Endodermal cell (in vitro differentiated cells): ENCODE data around the gene DDC. TPM values are rescaled to one million over a fixed set of nuclear protein-coding genes. Genes with fewer than 3 reads are reported as not detected.

ENCODE experiments used
- DNase-seq: peaks from one replicate; pipeline ENCODE4 v3.0.0-alpha.2; 2017
- H3K27ac ChIP-seq: 2 replicates; pipeline ENCODE4 v1.5.1; 2013; ENCODE audit warnings: mild to moderate bottlenecking, low read depth, low read length, moderate library complexity
- H3K27me3 ChIP-seq: 2 replicates; pipeline ENCODE4 v1.6.1; 2013; ENCODE audit warnings: mild to moderate bottlenecking, low read length, moderate library complexity; ENCODE audit not compliant: insufficient read depth, control insufficient read depth, poor library complexity, severe bottlenecking
- H3K36me3 ChIP-seq: 2 replicates; pipeline ENCODE4 v1.7.0; 2013; ENCODE audit warnings: mild to moderate bottlenecking, low read length, moderate library complexity; ENCODE audit not compliant: control insufficient read depth, insufficient read depth
- H3K4me1 ChIP-seq: one replicate; pipeline ENCODE4 v1.7.0; 2013; ENCODE audit warnings: low read length; ENCODE audit not compliant: control insufficient read depth, insufficient read depth
- H3K4me3 ChIP-seq: 2 replicates; pipeline ENCODE4 v1.5.1; 2013; ENCODE audit warnings: mild to moderate bottlenecking, low read length, moderate library complexity
- H3K9ac ChIP-seq: 2 replicates; pipeline ENCODE4 v1.6.1; 2013; ENCODE audit warnings: mild to moderate bottlenecking, low read length, moderate library complexity; ENCODE audit not compliant: poor library complexity, severe bottlenecking; ENCODE audit errors: extremely low read depth
- H3K9me3 ChIP-seq: 2 replicates; pipeline ENCODE4 v1.6.1; 2013; ENCODE audit warnings: mild to moderate bottlenecking, low read length, moderate library complexity; ENCODE audit not compliant: control insufficient read depth
- H3K27ac Mint-ChIP-seq: 2 replicates; pipeline ENCODE4 v1.8.0; 2020; ENCODE audit warnings: mixed read lengths
- H3K27me3 Mint-ChIP-seq: 2 replicates; pipeline ENCODE4 v1.8.0; 2021; ENCODE audit warnings: mild to moderate bottlenecking, mixed read lengths; ENCODE audit not compliant: insufficient read depth
- H3K36me3 Mint-ChIP-seq: 2 replicates; pipeline ENCODE4 v1.8.0; 2020; ENCODE audit warnings: low read depth, mixed read lengths
- H3K4me1 Mint-ChIP-seq: 2 replicates; pipeline ENCODE4 v1.8.0; 2020; ENCODE audit warnings: mixed read lengths
- H3K4me3 Mint-ChIP-seq: 2 replicates; pipeline ENCODE4 v1.8.0; 2020; ENCODE audit warnings: mild to moderate bottlenecking, moderate library complexity, mixed read lengths
- H3K9me3 Mint-ChIP-seq: 2 replicates; pipeline ENCODE4 v1.8.0; 2020; ENCODE audit warnings: mild to moderate bottlenecking, mixed read lengths
- WGBS, 2 experiments: methylation state at CpG; one replicate each; pipeline versions ENCODE4 v1.1.5 to v1.1.7; 2013; ENCODE audit warnings: missing lambda C conversion rate in 2 of 2, mixed read lengths in 1 of 2; ENCODE audit not compliant: insufficient coverage in 1 of 2, insufficient read length in 1 of 2; 5-methylcytosine and 5-hydroxymethylcytosine counted together
- total RNA-seq, 2 donors: library from RNA; stranded (reverse); fragmentation: NEBNext Ultra II Directional in 1 of 2; extraction: Animal tissue kit (Norgen Biotek cat#: 25700) in 1 of 2; gene quantifications; 2 replicates in 1 of 2; 3 replicates in 1 of 2; pipeline ENCODE4 v1.2.1, GENCODE V29; 2021
- TF ChIP-seq, protein P1 (sequence below): fragments of 200-600 bp; sonication (generic); conservative IDR thresholded peaks from 2 replicates; pipeline ENCODE4 v1.5.0; 2021; ENCODE audit warnings: antibody characterized with exemption, mild to moderate bottlenecking

DDC gene
- total RNA-seq, 2 donors from 2014 or later: 1.1 TPM

DNA sequence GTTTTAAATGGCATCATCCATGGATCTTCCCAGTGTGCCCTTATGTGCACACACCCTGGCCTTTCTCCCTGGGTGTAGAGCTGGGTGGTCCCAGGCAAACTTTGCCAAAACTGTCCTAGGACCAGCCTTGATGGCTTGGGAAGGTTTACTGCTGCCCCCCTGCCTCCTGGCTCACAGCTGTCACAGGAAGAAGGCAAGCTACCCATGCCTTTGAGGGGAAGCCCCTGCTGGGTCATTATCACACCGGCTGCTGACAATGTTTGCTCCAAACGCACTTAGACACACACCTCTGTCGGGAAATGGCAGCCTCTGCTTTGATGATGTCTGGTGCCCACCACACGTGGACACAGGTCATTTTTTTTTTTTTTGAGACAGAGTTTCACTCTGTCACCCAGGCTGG is 89.9 kb downstream of the DDC start:
- Mint-ChIP-seq H3K27ac (no peak overlapping the region), H3K4me1 (peaks cover 31% of the 10 kb centered on the region), H3K36me3 (no peaks in the 10 kb centered on the region), H3K4me3 (no peak overlapping the region), H3K27me3 (peaks cover 15% of the 10 kb centered on the region), H3K9me3 (no peaks in the 10 kb centered on the region)
- Histone ChIP-seq H3K9me3 (no peaks in the 10 kb centered on the region), H3K27me3 (no peaks in the 10 kb centered on the region), H3K9ac (no peak overlapping the region), H3K36me3 (no peaks in the 10 kb centered on the region), H3K4me1 (peaks cover 7% of the 10 kb centered on the region), H3K4me3 (no peak overlapping the region), H3K27ac (no peak overlapping the region)
- peak; percentile 66 for DNase-seq
- TF ChIP-seq, protein P1, sequence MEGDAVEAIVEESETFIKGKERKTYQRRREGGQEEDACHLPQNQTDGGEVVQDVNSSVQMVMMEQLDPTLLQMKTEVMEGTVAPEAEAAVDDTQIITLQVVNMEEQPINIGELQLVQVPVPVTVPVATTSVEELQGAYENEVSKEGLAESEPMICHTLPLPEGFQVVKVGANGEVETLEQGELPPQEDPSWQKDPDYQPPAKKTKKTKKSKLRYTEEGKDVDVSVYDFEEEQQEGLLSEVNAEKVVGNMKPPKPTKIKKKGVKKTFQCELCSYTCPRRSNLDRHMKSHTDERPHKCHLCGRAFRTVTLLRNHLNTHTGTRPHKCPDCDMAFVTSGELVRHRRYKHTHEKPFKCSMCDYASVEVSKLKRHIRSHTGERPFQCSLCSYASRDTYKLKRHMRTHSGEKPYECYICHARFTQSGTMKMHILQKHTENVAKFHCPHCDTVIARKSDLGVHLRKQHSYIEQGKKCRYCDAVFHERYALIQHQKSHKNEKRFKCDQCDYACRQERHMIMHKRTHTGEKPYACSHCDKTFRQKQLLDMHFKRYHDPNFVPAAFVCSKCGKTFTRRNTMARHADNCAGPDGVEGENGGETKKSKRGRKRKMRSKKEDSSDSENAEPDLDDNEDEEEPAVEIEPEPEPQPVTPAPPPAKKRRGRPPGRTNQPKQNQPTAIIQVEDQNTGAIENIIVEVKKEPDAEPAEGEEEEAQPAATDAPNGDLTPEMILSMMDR: no peak
- WGBS, 2 experiments: 22 to 51% methylated on average over 4 of the region's 4 CpGs

DNA sequence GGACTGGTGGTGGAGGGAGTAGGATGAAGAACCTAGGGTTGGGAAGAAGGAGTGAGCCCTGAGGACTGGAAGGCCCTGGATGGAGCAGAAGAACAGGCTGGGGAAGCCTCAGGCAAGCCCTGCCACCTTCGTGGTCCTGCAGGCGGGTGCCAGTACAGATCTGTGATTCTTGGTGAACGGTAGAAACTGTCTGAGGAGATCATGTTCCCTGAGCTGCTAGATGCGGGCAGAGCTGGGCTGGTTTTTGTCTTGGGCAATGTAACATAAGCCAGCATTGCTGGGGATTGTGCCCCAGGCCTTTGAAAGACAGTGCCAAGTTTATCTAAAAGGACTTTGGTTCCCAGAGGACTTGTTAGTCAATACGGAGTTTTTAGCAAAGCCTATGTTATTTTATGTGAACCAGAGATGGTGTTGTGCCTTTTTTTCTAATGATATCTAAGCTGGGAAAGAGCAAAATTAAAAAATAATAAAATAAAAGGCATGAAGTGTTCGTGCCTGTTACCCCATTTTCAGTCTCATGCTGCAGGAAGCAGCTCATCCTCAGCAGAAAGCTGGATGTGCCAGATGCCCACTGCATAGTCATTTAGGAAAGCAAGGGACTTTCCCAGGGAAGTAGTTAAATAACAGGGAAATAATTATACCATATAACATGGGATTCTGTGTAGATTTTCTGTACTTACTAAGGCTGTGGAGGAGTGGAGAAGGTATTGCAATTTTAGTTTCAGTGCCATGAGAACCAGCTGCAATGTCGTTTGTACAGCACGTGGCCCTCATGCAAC is 90.6 kb downstream of the DDC start:
- no peak overlapping the region for H3K4me3 Mint-ChIP-seq
- no peak overlapping the region for H3K27ac Mint-ChIP-seq
- no peaks in the 10 kb centered on the region for H3K36me3 Mint-ChIP-seq
- DNase-seq: no peak
- TF ChIP-seq, protein P1: no peak
- H3K9me3 Mint-ChIP-seq: no peaks in the 10 kb centered on the region
- H3K4me1 Mint-ChIP-seq: peaks cover 31% of the 10 kb centered on the region
- H3K4me3 ChIP-seq: no peak overlapping the region
- H3K9ac ChIP-seq: no peak overlapping the region
- H3K27me3 Mint-ChIP-seq: peaks cover 15% of the 10 kb centered on the region
- no peaks in the 10 kb centered on the region for H3K27me3 ChIP-seq
- no peaks in the 10 kb centered on the region for H3K9me3 ChIP-seq
- H3K36me3 ChIP-seq: no peaks in the 10 kb centered on the region
- peaks cover 5% of the 10 kb centered on the region for H3K4me1 ChIP-seq
- WGBS, 2 experiments: 77 to 79% methylated on average over 7 to 8 of the region's 8 CpGs
- H3K27ac ChIP-seq: no peak overlapping the region

DNA sequence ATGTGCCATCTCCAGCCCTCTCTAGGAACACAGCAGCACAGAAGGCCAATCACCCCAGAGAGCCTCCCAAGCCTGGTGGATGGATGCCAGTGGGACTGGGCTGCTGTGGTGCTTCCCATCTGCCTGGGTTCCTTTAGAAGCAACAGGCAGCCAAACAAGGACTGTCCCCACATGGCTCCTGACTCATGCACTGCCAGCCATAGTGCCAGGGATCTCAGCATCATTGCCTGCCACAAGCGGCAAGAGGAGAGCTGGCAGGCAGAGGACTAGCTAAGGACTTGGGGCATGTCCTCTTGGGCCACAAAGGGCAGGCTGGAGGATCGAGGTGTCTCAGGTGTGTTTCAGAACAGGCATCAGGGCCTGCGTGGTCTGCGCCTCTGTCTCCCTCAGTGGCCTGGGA is 91.7 kb downstream of the DDC start:
- Histone ChIP-seq H3K4me1 (peaks cover 5% of the 10 kb centered on the region), H3K27ac (no peak overlapping the region), H3K27me3 (no peaks in the 10 kb centered on the region), H3K4me3 (no peak overlapping the region), H3K9ac (no peak overlapping the region), H3K9me3 (no peaks in the 10 kb centered on the region), H3K36me3 (no peaks in the 10 kb centered on the region)
- H3K4me3 Mint-ChIP-seq: no peak overlapping the region
- TF ChIP-seq, protein P1: no peak
- peaks cover 31% of the 10 kb centered on the region for H3K4me1 Mint-ChIP-seq
- H3K36me3 Mint-ChIP-seq: no peaks in the 10 kb centered on the region
- H3K9me3 Mint-ChIP-seq: no peaks in the 10 kb centered on the region
- DNase-seq: no peak
- H3K27ac Mint-ChIP-seq: no peak overlapping the region
- H3K27me3 Mint-ChIP-seq: peaks cover 16% of the 10 kb centered on the region
- WGBS, 2 experiments: 97 to 100% methylated on average over 3 to 4 of the region's 4 CpGs
